ENCODE data around the gene TMEM60.

TMEM60 gene

DNA sequence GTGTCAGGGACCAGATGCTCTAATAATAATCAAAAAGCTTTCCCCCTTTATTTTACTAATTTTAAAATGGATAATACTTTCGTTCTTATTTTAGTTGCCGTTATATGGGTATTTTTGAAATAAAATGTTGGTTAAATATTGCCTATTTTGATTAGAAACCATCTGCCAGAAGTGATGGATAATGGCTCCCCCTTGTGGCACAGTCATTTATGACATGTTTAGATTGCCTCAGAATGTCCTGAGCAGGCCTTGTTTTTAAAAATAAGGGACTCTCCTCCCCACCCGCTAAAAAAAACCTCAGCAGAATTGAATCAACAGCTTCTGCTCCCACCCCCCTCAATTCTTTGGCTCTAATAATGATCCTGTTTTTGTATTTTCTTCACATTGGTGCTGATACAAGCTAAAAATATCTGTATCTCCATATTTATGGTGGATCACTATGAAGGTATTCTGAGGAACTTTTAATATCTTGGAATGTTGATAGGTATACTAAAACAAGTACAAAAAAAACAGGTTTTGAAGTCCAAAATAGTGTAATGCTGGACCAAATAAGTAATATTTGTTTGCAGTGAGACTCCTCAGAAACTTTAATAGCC is 38.8 kb downstream of the TMEM60 start:
- TF ChIP-seq, protein P1, sequence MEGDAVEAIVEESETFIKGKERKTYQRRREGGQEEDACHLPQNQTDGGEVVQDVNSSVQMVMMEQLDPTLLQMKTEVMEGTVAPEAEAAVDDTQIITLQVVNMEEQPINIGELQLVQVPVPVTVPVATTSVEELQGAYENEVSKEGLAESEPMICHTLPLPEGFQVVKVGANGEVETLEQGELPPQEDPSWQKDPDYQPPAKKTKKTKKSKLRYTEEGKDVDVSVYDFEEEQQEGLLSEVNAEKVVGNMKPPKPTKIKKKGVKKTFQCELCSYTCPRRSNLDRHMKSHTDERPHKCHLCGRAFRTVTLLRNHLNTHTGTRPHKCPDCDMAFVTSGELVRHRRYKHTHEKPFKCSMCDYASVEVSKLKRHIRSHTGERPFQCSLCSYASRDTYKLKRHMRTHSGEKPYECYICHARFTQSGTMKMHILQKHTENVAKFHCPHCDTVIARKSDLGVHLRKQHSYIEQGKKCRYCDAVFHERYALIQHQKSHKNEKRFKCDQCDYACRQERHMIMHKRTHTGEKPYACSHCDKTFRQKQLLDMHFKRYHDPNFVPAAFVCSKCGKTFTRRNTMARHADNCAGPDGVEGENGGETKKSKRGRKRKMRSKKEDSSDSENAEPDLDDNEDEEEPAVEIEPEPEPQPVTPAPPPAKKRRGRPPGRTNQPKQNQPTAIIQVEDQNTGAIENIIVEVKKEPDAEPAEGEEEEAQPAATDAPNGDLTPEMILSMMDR (IDR thresholded peaks at IDR 0.05; ENCODE audit: extremely low read depth, missing control alignments) = peak; percentile 72
- DNase-seq (ENCODE audit: low spot score) = peak; percentile 27

DNA sequence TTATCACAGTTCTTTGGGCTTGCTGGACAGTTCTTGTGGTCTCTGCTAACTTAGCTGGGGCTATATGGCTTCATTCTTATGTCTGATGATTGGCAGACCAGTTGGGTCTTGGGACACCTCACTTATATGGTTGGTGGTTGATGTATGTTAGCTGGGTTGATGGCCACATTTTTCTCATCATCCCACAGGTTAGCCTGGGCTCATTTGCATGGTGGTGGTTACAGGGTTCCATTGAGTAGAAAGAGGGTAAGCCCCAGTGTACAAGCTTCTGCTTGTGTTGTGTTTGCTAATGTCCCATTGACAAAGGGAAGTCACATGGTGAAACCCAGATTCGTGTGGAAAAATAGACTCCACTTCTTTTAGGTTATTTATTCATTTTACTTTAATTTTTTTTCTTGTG is 40.6 kb downstream of the TMEM60 start:
- DNase-seq (ENCODE audit: low spot score) = peak; percentile 30

DNA sequence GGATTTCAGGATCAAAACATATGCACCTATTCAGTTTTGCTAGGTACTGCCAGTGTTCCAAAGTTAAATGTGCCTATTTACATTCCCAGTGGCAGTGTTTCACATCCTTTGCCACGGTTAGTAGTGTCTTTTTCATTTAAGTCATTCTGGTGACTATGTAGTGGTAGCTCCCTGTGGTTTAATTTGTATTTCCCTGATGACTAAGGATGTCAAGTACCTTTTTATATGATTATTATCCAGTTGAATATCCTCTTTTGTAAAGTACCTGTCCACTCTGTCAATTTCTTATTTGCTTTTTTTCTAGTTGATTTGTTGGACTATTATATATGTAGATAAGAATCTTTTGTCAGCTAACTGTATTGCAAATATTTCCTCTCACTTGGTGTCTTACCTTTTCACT is 45.1 kb downstream of the TMEM60 start:
- TF ChIP-seq, protein P1 (IDR thresholded peaks at IDR 0.05; ENCODE audit: extremely low read depth, missing control alignments) = no peak
- no peak for DNase-seq (ENCODE audit: low spot score)

More for the DNA sequence above, 40.6 kb downstream of the TMEM60 start:
- TF ChIP-seq, protein P1 (IDR thresholded peaks at IDR 0.05; ENCODE audit: extremely low read depth, missing control alignments) = no peak

DNA sequence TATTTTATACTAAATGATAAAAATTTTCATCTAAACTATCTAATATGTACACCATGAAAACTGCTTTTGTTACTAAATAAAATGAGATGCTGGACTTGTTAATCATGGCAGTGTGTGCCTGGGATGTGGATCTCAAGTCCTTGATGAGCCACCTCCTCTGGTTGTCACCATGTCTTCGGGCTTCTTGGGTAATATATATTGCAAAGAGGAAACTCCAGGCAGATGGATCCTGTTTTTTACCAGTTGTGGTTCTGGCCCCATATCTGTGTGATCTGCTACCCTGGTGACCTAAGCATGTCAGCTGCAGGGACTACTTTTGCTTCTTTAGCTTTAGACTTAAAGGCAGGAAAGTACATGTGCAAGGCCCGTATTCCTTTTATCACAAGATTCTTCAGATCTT is 46.2 kb downstream of the TMEM60 start:
- TF ChIP-seq, protein P1 (IDR thresholded peaks at IDR 0.05; ENCODE audit: extremely low read depth, missing control alignments) = no peak
- no peak for DNase-seq (ENCODE audit: low spot score)

DNA sequence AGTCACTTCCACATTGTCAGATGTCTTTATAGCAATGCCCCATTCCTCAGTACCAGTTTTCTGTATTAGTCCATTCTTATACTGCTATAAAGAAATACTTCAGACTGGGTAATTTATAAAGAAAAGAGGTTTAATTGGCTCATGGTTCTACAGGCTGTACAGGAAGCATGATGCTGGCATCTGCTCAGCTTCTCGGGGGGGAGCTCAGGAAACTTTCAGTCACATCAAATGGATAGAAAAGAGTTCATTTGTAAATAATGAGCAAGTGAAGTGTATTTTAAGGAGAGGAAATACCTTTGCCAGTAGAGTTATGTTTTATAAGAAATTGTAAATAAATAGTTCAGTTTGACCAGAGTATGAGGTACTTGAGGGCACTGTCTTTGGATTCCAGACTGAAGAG is 50.5 kb downstream of the TMEM60 start:
- DNase-seq (ENCODE audit: low spot score) = no peak
- TF ChIP-seq, protein P1 (IDR thresholded peaks at IDR 0.05; ENCODE audit: extremely low read depth, missing control alignments) = no peak

DNA sequence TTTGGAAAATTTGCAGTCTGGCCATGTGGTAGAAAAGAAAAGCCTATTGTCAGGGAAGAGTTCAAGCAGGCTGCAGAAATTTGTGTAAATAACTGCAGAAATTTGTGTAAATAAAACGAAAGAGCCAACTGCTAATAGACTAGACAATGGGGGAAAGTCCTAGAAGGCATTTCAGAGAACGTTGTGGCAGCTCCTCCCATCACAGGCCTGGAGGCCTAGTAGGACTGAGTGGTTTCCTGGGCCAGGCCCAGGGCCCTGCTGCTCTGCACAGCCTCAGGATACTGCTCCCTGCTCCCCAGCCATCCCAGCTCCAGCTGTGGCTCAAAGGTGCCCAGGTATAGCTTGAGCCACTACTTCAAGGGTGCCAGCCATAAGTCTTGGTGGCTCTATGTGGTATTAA is 51.1 kb downstream of the TMEM60 start:
- DNase-seq (ENCODE audit: low spot score) = no peak

DNA sequence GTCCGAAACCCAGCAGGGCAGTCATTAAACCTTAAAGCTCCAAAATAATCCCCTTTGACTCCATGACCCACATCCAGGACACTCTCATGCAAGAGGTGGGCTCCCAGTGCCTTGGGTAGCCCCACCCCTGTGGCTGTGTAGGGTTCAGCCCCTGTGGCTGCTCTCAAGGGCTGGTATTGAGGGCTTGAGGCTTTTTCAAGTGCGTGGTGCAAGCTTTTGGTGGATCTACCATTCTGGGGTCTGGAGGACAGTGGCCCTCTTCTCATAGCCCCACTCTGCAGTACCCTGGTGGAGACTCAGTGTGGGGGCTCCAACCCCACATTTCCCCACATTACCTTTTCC is 51.4 kb downstream of the TMEM60 start:
- TF ChIP-seq, protein P1 (IDR thresholded peaks at IDR 0.05; ENCODE audit: extremely low read depth, missing control alignments) = no peak
- no peak for DNase-seq (ENCODE audit: low spot score)

More for the DNA sequence above, 51.1 kb downstream of the TMEM60 start:
- TF ChIP-seq, protein P1 (IDR thresholded peaks at IDR 0.05; ENCODE audit: extremely low read depth, missing control alignments) = no peak

Data from GM20000 (cell line).